Type B pancreatic cell (in vitro differentiated cells): Measurements from ENCODE around the gene CAMTA1. TPM values are rescaled to one million over a fixed set of nuclear protein-coding genes. Genes with fewer than 3 reads are reported as not detected.

Experiments used
- DNase-seq: peaks from one replicate; pipeline ENCODE4 v3.0.0; 2021; ENCODE audit warnings: mixed read lengths; ENCODE audit not compliant: unreplicated experiment; ENCODE audit errors: extremely low spot score
- H3K27ac Mint-ChIP-seq: 2 replicates; pipeline ENCODE4 v1.8.0; 2021; ENCODE audit warnings: mild to moderate bottlenecking, mixed read lengths
- H3K27me3 Mint-ChIP-seq: 2 replicates; pipeline ENCODE4 v1.8.0; 2021; ENCODE audit warnings: mixed read lengths
- H3K36me3 Mint-ChIP-seq: 2 replicates; pipeline ENCODE4 v1.8.0; 2021; ENCODE audit warnings: mixed read lengths
- H3K4me1 Mint-ChIP-seq: one replicate; pipeline ENCODE4 v1.8.0; 2021; ENCODE audit warnings: mixed read lengths; ENCODE audit not compliant: unreplicated experiment
- H3K4me3 Mint-ChIP-seq: 2 replicates; pipeline ENCODE4 v1.8.0; 2021; ENCODE audit warnings: mild to moderate bottlenecking, mixed read lengths
- H3K9me3 Mint-ChIP-seq: 2 replicates; pipeline ENCODE4 v1.8.0; 2021; ENCODE audit warnings: mixed read lengths
- total RNA-seq: library from RNA; stranded (reverse); gene quantifications from 2 replicates; pipeline ENCODE4 v1.2.1, GENCODE V29; 2021; ENCODE audit warnings: low replicate concordance
- TF ChIP-seq, protein P1 (sequence below): fragments of 200-600 bp; sonication (generic); conservative IDR thresholded peaks from 2 replicates; pipeline ENCODE4 v1.5.0; 2021; ENCODE audit warnings: antibody characterized with exemption, mild to moderate bottlenecking

Gene CAMTA1
- total RNA-seq, 1 donor from 2014 or later = 82.5 TPM

DNA sequence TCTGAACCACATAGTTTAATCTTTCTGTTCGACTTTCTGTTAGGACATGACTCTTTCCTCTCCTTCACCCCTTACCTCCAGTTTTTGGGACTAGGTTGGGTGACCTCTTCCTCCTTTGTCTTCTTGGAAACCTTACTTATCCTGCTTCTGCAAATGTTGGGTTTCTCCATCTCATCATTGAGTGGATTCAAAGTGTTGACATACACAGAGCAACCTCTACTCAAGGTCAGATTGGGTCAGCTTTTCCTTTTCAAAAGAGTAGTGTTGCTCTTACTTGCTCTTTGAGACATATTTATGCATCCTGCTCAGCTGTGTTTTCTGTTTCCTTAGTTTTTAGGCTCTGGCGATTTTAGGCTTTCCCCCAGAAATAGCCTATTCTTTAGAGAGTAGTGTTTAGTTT lies 3.7 kb downstream of the CAMTA1 start:
- H3K27me3 Mint-ChIP-seq = no peaks in the 10 kb centered on the region
- H3K4me1 Mint-ChIP-seq = peaks cover 54% of the 10 kb centered on the region
- peaks cover 14% of the 10 kb centered on the region for H3K36me3 Mint-ChIP-seq
- TF ChIP-seq, protein P1, sequence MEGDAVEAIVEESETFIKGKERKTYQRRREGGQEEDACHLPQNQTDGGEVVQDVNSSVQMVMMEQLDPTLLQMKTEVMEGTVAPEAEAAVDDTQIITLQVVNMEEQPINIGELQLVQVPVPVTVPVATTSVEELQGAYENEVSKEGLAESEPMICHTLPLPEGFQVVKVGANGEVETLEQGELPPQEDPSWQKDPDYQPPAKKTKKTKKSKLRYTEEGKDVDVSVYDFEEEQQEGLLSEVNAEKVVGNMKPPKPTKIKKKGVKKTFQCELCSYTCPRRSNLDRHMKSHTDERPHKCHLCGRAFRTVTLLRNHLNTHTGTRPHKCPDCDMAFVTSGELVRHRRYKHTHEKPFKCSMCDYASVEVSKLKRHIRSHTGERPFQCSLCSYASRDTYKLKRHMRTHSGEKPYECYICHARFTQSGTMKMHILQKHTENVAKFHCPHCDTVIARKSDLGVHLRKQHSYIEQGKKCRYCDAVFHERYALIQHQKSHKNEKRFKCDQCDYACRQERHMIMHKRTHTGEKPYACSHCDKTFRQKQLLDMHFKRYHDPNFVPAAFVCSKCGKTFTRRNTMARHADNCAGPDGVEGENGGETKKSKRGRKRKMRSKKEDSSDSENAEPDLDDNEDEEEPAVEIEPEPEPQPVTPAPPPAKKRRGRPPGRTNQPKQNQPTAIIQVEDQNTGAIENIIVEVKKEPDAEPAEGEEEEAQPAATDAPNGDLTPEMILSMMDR = no peak
- H3K27ac Mint-ChIP-seq = peak overlapping the region; percentile 52
- DNase-seq = no peak
- no peaks in the 10 kb centered on the region for H3K9me3 Mint-ChIP-seq
- peak overlapping the region; percentile 50 for H3K4me3 Mint-ChIP-seq

GRCh38 chr1:6790146-6790545 lies 4.9 kb downstream of the CAMTA1 start:
- Mint-ChIP-seq H3K9me3 (no peaks in the 10 kb centered on the region), H3K27ac (no peak overlapping the region), H3K4me3 (no peak overlapping the region), H3K27me3 (no peaks in the 10 kb centered on the region), H3K36me3 (peaks cover 14% of the 10 kb centered on the region), H3K4me1 (peaks cover 61% of the 10 kb centered on the region)
- TF ChIP-seq, protein P1 = no peak
- no peak for DNase-seq

DNA sequence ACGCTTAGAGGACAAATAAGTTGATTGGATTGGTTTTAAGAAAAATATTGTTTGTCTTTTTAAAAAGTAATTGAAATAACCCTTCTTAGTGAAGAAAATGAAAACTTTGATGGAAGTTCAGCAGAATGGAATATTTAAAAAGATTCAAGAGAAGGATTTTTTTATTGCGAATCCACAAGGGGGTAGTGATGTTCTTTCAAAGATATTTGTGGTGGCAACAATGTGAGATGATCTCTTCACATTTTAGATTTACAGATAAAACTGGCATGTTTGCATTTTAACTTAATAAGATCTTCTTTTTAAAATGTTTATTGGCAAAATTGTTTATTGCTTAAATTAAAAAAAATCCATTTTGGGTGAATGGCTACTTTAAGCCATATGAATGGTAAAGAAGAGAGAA lies 8.9 kb downstream of the CAMTA1 start:
- peaks cover 3% of the 10 kb centered on the region for H3K36me3 Mint-ChIP-seq
- TF ChIP-seq, protein P1 = peak; percentile 73
- peaks cover 37% of the 10 kb centered on the region for H3K4me1 Mint-ChIP-seq
- DNase-seq = no peak
- no peak overlapping the region for H3K4me3 Mint-ChIP-seq
- H3K9me3 Mint-ChIP-seq = no peaks in the 10 kb centered on the region
- H3K27me3 Mint-ChIP-seq = no peaks in the 10 kb centered on the region
- peak overlapping the region; percentile 70 for H3K27ac Mint-ChIP-seq

DNA sequence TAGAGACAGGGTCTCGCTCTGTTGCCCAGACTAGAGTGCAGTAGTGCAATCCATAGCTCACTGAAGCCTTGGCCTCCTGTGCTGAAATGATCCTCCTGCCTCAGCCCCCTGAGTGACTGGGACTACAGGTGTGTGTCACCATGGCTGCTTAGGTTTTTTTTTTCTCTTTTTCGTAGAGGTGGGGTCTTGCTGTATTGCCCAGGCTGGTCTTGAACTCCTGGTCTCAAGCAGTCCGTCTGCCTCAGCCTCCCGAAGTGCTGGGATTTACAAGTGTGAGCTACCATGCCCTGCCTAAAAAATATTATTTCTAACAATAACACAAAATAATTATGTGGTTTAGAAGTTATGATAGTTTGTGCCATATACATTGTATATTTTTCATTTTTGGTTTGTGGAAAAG lies 9.9 kb downstream of the CAMTA1 start:
- H3K4me3 Mint-ChIP-seq = no peak overlapping the region
- H3K27ac Mint-ChIP-seq = no peak overlapping the region
- no peaks in the 10 kb centered on the region for H3K9me3 Mint-ChIP-seq
- no peak for DNase-seq
- TF ChIP-seq, protein P1 = no peak
- H3K27me3 Mint-ChIP-seq = no peaks in the 10 kb centered on the region
- peaks cover 34% of the 10 kb centered on the region for H3K4me1 Mint-ChIP-seq
- H3K36me3 Mint-ChIP-seq = peaks cover 8% of the 10 kb centered on the region

DNA sequence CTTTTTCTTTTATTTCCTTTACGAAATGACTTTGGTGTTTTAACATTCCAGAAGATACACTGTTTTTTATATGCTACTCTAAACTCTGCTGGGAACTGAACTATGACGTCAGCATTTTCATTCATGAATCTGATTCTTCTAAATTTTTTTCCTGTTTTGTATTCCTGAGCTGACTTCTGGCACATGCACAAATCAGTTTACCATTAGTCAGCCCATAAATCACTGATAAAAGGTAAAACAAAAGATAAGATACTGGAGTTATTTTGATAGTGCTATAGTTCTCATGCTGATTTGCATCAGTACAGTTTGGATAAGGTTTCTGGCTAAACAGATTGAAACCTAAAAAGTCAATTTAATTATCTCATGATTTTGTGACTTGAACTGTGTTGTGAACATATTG lies 10.4 kb downstream of the CAMTA1 start:
- no peak overlapping the region for H3K4me3 Mint-ChIP-seq

More for the DNA sequence above, 10.4 kb downstream of the CAMTA1 start:
- no peaks in the 10 kb centered on the region for H3K9me3 Mint-ChIP-seq
- H3K4me1 Mint-ChIP-seq = peaks cover 36% of the 10 kb centered on the region
- DNase-seq = no peak
- TF ChIP-seq, protein P1 = no peak
- H3K36me3 Mint-ChIP-seq = peaks cover 8% of the 10 kb centered on the region
- H3K27me3 Mint-ChIP-seq = no peaks in the 10 kb centered on the region
- H3K27ac Mint-ChIP-seq = no peak overlapping the region
